ENCODE results near the gene PDSS2.
"Not testable (repeated sequence)": the region's sequence is repeated elsewhere in the genome, so short reads cannot be mapped to it uniquely, and the experiment has no call there.

The PDSS2 gene

GRCh38 chr6:107473660-107474059 is 14.3 kb upstream of the PDSS2 start:
- peak; percentile 29 for DNase-seq

GRCh38 chr6:107470364-107470763 is 11.0 kb upstream of the PDSS2 start:
- DNase-seq: no peak

- DNase-seq: no peak
Observed at GRCh38 chr6:107466062-107466461, 6.7 kb upstream of the PDSS2 start.

GRCh38 chr6:107460083-107460631 is 793 bp upstream of the PDSS2 start:
- peak; percentile 31 for DNase-seq

- DNase-seq: peak; percentile 60
Observed at GRCh38 chr6:107458672-107459282, 587 bp downstream of the PDSS2 start.

- no peak for DNase-seq
Observed at GRCh38 chr6:107448776-107449175, 10.6 kb downstream of the PDSS2 start.

GRCh38 chr6:107447663-107448216 is 11.6 kb downstream of the PDSS2 start:
- no peak for DNase-seq

GRCh38 chr6:107444277-107444676 is 15.1 kb downstream of the PDSS2 start:
- DNase-seq: no peak

GRCh38 chr6:107443608-107444267 is 15.6 kb downstream of the PDSS2 start:
- no peak for DNase-seq

GRCh38 chr6:107442938-107443607 is 16.3 kb downstream of the PDSS2 start:
- no peak for DNase-seq

- DNase-seq: no peak
Observed at GRCh38 chr6:107441682-107442081, 17.7 kb downstream of the PDSS2 start.

- no peak for DNase-seq
Observed at GRCh38 chr6:107440936-107441335, 18.4 kb downstream of the PDSS2 start.

- no peak for DNase-seq
Observed at GRCh38 chr6:107439406-107439805, 20.0 kb downstream of the PDSS2 start.

GRCh38 chr6:107437691-107438090 is 21.7 kb downstream of the PDSS2 start:
- no peak for DNase-seq

- DNase-seq: no peak
Observed at GRCh38 chr6:107436881-107437280, 22.5 kb downstream of the PDSS2 start.

GRCh38 chr6:107435798-107436197 is 23.6 kb downstream of the PDSS2 start:
- no peak for DNase-seq

- DNase-seq: no peak
Observed at GRCh38 chr6:107434812-107435211, 24.6 kb downstream of the PDSS2 start.

GRCh38 chr6:107425951-107426350 is 33.4 kb downstream of the PDSS2 start:
- not testable (repeated sequence) for DNase-seq

- no peak for DNase-seq
Observed at GRCh38 chr6:107423474-107423990, 35.8 kb downstream of the PDSS2 start.

- DNase-seq: no peak
Observed at GRCh38 chr6:107421696-107422256, 37.6 kb downstream of the PDSS2 start.

- peak; percentile 40 for DNase-seq
Observed at GRCh38 chr6:107419733-107420132, 39.6 kb downstream of the PDSS2 start.

- no peak for DNase-seq
Observed at GRCh38 chr6:107418118-107418517, 41.2 kb downstream of the PDSS2 start.

GRCh38 chr6:107416145-107416544 is 43.2 kb downstream of the PDSS2 start:
- DNase-seq: no peak
